ENCODE data around the gene NCOA3.

Gene NCOA3

DNA sequence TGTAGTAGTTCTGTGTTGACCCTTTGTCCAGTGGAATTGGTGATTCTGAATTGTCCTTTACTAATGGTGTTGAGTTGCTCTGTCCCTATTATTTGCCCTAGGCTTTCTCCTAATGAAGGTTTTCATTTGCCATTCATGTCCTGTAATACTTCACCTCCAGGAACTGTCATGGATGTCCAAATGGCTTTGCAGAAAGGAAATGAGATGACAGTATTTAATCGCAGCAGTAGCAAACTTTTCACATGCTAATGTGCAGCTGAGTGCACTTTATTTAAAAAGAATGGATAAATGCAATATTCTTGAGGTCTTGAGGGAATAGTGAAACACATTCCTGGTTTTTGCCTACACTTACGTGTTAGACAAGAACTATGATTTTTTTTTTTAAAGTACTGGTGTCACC, 152.2 kb downstream of the NCOA3 start:
- TF ChIP-seq CTCF (IDR thresholded peaks at IDR 0.05; ENCODE audit: control insufficient read depth, insufficient read depth, low read depth, low read length, missing control alignments) = no peak
- no peak for DNase-seq (ENCODE audit: low read depth)
- H3K4me3 ChIP-seq (ENCODE audit: control insufficient read depth, low read depth, low read length) = no peak overlapping the region

DNA sequence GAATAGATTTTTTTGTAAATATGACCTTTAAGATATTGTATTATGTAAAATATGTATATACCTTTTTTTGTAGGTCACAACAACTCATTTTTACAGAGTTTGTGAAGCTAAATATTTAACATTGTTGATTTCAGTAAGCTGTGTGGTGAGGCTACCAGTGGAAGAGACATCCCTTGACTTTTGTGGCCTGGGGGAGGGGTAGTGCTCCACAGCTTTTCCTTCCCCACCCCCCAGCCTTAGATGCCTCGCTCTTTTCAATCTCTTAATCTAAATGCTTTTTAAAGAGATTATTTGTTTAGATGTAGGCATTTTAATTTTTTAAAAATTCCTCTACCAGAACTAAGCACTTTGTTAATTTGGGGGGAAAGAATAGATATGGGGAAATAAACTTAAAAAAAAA, 152.7 kb downstream of the NCOA3 start:
- no peak for TF ChIP-seq CTCF (IDR thresholded peaks at IDR 0.05; ENCODE audit: control insufficient read depth, insufficient read depth, low read depth, low read length, missing control alignments)
- no peak overlapping the region for H3K4me3 ChIP-seq (ENCODE audit: control insufficient read depth, low read depth, low read length)
- no peak for DNase-seq (ENCODE audit: low read depth)

DNA sequence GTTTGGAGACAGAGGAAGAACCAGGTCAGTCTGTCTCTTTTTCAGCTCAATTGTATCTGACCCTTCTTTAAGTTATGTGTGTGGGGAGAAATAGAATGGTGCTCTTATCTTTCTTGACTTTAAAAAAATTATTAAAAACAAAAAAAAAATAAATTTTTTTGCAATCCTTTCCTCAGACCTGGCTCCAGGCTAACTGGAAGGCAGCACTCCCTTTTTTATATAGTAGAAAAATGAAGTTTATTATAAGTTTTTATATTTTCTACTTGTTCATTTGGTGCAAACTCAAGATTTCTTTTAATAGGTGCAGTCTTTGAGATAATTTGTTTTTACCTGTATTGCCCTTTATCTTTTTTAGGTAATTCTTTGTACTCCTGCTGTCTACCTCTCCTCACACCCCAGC, 153.9 kb downstream of the NCOA3 start:
- H3K4me3 ChIP-seq (ENCODE audit: control insufficient read depth, low read depth, low read length) = no peak overlapping the region
- TF ChIP-seq CTCF (IDR thresholded peaks at IDR 0.05; ENCODE audit: control insufficient read depth, insufficient read depth, low read depth, low read length, missing control alignments) = no peak
- no peak for DNase-seq (ENCODE audit: low read depth)

DNA sequence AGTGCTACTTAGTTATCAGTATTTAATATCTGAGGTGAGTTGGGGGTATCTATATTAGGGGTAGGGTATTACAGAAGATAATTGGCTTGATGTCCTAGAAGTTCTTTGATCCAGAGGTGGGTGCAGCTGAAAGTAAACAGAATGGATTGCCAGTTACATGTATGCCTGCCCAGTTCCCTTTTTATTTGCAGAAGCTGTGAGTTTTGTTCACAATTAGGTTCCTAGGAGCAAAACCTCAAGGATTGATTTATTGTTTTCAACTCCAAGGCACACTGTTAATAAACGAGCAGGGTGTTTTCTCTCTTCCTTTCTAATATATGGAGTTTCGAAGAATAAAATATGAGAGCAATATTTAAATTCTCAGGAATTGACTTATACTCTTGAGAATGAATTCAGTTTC, 154.6 kb downstream of the NCOA3 start:
- DNase-seq (ENCODE audit: low read depth) = no peak
- H3K4me3 ChIP-seq (ENCODE audit: control insufficient read depth, low read depth, low read length) = no peak overlapping the region
- no peak for TF ChIP-seq CTCF (IDR thresholded peaks at IDR 0.05; ENCODE audit: control insufficient read depth, insufficient read depth, low read depth, low read length, missing control alignments)

- no peak for DNase-seq (ENCODE audit: low read depth)
- no peak overlapping the region for H3K4me3 ChIP-seq (ENCODE audit: control insufficient read depth, low read depth, low read length)
- TF ChIP-seq CTCF (IDR thresholded peaks at IDR 0.05; ENCODE audit: control insufficient read depth, insufficient read depth, low read depth, low read length, missing control alignments) = no peak
These were observed 158.4 kb downstream of the NCOA3 start for GRCh38 chr20:47659904-47660601.

DNA sequence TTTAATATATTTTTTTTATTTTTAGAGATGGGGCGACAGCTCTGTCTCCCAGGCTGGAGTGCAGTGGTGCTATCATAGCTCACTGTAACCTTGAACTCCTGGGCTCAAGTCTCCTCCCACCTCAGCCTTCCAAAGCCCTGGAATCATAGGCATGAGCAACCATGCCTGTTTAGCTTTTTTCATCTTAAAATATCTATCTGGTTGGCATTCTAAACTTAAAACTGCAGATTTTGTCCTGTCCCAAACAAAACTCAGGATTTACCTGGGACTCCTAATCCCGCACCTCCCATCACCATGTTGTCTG, 158.9 kb downstream of the NCOA3 start:
- no peak overlapping the region for H3K4me3 ChIP-seq (ENCODE audit: control insufficient read depth, low read depth, low read length)
- DNase-seq (ENCODE audit: low read depth) = no peak
- TF ChIP-seq CTCF (IDR thresholded peaks at IDR 0.05; ENCODE audit: control insufficient read depth, insufficient read depth, low read depth, low read length, missing control alignments) = no peak
